GM21786 (cell line): ENCODE results near the gene SOX10.

Experiments used
- ATAC-seq: cut with Tn5 transposase; IDR thresholded peaks from one replicate; pipeline ENCODE4 v1.9.1; 2021; ENCODE audit not compliant: unreplicated experiment

The SOX10 gene

GRCh38 chr22:37931893-37932389, 52.4 kb downstream of the SOX10 start:
- ATAC-seq = no peak

- no peak for ATAC-seq
Measured at GRCh38 chr22:37930952-37931440, 53.4 kb downstream of the SOX10 start.

GRCh38 chr22:37930270-37930951, 53.9 kb downstream of the SOX10 start:
- no peak for ATAC-seq

GRCh38 chr22:37929390-37929789, 55.0 kb downstream of the SOX10 start:
- ATAC-seq = no peak

- ATAC-seq = no peak
Measured at GRCh38 chr22:37927637-37927936, 56.8 kb downstream of the SOX10 start.

GRCh38 chr22:37926771-37927636, 57.4 kb downstream of the SOX10 start:
- no peak for ATAC-seq

GRCh38 chr22:37926358-37926757, 58.0 kb downstream of the SOX10 start:
- no peak for ATAC-seq

GRCh38 chr22:37925767-37926166, 58.6 kb downstream of the SOX10 start:
- ATAC-seq = no peak

- ATAC-seq = no peak
Measured at GRCh38 chr22:37925330-37925729, 59.0 kb downstream of the SOX10 start.

- no peak for ATAC-seq
Measured at GRCh38 chr22:37924386-37925065, 59.8 kb downstream of the SOX10 start.

GRCh38 chr22:37923927-37924326, 60.4 kb downstream of the SOX10 start:
- no peak for ATAC-seq
